ENCODE measurements around the gene DNAJB6.

- TF ChIP-seq, protein P1, sequence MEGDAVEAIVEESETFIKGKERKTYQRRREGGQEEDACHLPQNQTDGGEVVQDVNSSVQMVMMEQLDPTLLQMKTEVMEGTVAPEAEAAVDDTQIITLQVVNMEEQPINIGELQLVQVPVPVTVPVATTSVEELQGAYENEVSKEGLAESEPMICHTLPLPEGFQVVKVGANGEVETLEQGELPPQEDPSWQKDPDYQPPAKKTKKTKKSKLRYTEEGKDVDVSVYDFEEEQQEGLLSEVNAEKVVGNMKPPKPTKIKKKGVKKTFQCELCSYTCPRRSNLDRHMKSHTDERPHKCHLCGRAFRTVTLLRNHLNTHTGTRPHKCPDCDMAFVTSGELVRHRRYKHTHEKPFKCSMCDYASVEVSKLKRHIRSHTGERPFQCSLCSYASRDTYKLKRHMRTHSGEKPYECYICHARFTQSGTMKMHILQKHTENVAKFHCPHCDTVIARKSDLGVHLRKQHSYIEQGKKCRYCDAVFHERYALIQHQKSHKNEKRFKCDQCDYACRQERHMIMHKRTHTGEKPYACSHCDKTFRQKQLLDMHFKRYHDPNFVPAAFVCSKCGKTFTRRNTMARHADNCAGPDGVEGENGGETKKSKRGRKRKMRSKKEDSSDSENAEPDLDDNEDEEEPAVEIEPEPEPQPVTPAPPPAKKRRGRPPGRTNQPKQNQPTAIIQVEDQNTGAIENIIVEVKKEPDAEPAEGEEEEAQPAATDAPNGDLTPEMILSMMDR (IDR thresholded peaks at IDR 0.05) = no peak
- TF ChIP-seq REST (IDR thresholded peaks at IDR 0.05; ENCODE audit: insufficient read depth in 1 of 2, low read depth in 2 of 2, low read length in 1 of 2) = no peak
- no peak for TF ChIP-seq POLR2AphosphoS5 (IDR thresholded peaks at IDR 0.05; ENCODE audit: low read depth, low read length)
- no peak for TF ChIP-seq TCF7L2 (IDR thresholded peaks at IDR 0.05; ENCODE audit: low read depth, low read length)
Observed at GRCh38 chr7:157358753-157359096, 21.9 kb downstream of the DNAJB6 start.
